Activated naive CD4-positive, alpha-beta T cell treated with anti-CD3 and anti-CD28 coated beads, Interleukin-2, amount 50 U/mL, for 24 hours (primary cell): ENCODE results near the gene UBE2O.
"Not testable (repeated sequence)": the region's sequence is repeated elsewhere in the genome, so short reads cannot be mapped to it uniquely, and the experiment has no call there.

ENCODE experiments used
- H3K27ac Mint-ChIP-seq: one replicate; pipeline ENCODE4 v1.8.0; 2021; ENCODE audit warnings: mild to moderate bottlenecking, mixed read lengths
- H3K27me3 Mint-ChIP-seq: one replicate; pipeline ENCODE4 v1.8.0; 2021; ENCODE audit warnings: mixed read lengths
- H3K36me3 Mint-ChIP-seq: one replicate; pipeline ENCODE4 v1.8.0; 2021; ENCODE audit warnings: mixed read lengths
- H3K4me1 Mint-ChIP-seq: one replicate; pipeline ENCODE4 v1.8.0; 2021; ENCODE audit warnings: mixed read lengths
- H3K4me3 Mint-ChIP-seq: one replicate; pipeline ENCODE4 v1.8.0; 2021; ENCODE audit warnings: mild to moderate bottlenecking, mixed read lengths
- H3K9me3 Mint-ChIP-seq: one replicate; pipeline ENCODE4 v1.8.0; 2021; ENCODE audit warnings: mixed read lengths

The UBE2O gene

DNA sequence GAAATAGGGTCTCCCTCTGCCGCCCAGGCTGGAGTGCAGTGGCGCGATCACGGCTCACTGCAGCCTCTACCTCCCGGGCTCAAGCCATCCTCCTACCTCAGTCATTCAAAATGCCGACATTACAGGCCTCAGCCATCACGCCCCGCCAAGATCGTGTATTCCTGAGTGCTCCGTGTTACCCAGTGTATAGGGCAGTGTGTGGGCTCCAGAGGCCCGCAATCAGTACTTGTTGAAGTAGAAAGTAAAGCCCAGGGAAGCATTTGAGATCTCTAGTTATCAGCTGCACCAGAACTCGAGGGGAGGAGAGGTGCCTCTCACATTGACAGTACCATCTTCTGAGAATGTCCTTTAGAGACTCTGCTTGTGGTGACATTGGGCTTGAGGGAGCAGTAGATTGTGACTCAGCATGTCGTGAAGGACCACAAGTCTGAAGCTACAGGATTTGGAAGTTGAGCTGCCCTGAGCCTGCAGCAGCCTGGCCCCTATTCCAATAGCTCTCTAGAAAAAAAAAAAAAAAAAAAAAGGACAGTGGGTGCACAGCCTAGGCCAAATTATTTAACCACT lies 98.1 kb downstream of the UBE2O start:
- H3K4me1 Mint-ChIP-seq = peaks cover 13% of the 10 kb centered on the region
- peak overlapping the region; percentile 79 for H3K27ac Mint-ChIP-seq
- H3K9me3 Mint-ChIP-seq = no peaks in the 10 kb centered on the region
- H3K36me3 Mint-ChIP-seq = no peaks in the 10 kb centered on the region
- H3K4me3 Mint-ChIP-seq = peak overlapping the region; percentile 91
- no peaks in the 10 kb centered on the region for H3K27me3 Mint-ChIP-seq

DNA sequence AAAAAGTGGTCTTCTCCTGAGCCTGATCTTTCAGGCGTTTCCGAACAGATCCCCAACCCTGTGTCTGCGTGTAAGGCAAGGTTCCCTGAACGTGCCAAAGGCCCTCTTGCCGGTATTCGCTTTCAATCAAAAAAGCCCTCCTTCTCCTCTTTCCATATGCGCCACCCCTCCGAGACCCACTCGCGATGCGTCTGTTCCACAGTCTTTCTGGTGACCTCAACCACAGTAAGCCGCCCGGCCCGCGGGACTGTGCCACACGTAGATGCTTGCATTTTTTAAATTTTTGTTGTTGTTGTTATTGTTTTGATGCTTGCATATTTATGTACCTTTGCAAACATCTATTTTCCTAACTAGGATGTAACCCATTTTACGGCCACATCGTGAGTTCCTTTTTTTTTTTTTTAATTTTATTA lies 98.6 kb downstream of the UBE2O start:
- H3K27ac Mint-ChIP-seq = peak overlapping the region; percentile 98
- peak overlapping the region; percentile 91 for H3K4me3 Mint-ChIP-seq
- H3K36me3 Mint-ChIP-seq = no peaks in the 10 kb centered on the region
- no peaks in the 10 kb centered on the region for H3K9me3 Mint-ChIP-seq
- H3K27me3 Mint-ChIP-seq = no peaks in the 10 kb centered on the region
- H3K4me1 Mint-ChIP-seq = peaks cover 13% of the 10 kb centered on the region

DNA sequence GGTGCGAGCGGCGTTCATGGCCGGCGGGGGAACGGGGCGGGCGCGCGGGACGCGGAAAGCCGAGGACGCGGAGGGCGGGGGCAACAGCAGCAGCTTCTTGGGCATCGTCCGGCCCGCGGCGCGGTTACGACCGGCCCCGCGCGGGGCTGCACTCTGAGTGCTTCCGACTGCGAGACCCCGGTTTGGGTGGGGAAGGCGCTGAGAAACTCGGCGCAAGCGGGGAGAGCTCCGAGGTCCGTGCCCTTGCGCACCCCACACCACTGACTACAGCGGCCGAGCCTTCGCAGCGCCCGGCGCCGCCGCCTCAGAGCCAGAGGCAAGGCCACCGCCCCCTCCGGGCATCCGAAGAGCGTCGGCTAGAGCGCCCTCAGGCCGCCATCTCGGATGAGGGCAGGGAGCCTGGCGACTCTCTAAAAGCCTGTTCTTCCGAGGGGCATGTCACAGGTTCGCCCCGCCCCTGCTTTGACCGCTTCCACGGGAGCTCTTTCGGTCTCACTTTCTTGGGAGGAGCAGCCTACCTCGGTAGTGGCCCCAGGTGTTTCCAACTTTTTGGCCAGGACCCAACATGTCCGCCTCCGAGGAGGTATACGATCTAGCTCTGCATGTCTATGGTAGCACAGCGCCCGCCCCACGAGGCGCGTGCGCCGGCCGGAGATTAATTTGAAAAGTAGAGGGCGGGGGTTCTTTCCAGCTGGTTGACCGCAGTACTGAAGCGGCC lies 99.2 kb downstream of the UBE2O start, which contains the start of gene PRPSAP1:
Gene PRPSAP1, minus strand, starts transcription at position 318 of the 718 bp plus-strand sequence. Its CDS starts 213 bp downstream, at position 105.
- Mint-ChIP-seq H3K4me1 (peaks cover 13% of the 10 kb centered on the region), H3K4me3 (peak within 1 kb of the TSS; percentile 91), H3K27me3 (no peaks in the 10 kb centered on the region), H3K36me3 (no peaks in the 10 kb centered on the region), H3K9me3 (no peaks in the 10 kb centered on the region), H3K27ac (peak within 1 kb of the TSS; percentile 98)

DNA sequence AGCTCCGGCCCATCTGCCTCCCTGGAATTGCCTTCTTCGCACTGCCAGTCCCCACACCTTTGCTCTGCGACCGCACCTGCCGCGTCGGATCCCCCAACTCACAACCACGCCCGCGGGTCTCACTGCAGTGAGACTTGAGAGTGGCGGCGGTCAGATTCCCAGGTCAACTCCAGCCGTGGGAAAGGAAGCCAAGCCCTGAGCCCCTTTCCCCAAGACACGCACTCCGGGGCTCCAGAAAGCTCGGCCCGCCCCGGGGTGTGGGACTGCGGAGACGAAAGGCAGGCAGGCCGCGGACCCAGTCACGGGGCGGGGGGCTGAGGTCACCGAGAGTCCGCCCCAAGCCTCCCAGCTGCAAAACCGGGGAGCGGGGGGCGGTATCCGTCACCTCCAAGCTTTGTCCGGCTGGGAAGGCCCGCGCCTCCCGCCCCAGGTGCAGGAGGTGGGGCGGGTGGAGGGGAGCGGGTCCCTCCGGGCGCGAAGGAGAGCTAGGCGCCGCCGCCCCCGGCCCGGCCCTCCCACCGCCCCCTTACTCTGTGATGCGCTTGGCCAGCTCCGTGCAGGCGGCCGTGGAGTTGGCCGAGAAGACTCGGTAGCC lies 99.9 kb downstream of the UBE2O start:
- H3K36me3 Mint-ChIP-seq = no peaks in the 10 kb centered on the region
- H3K9me3 Mint-ChIP-seq = no peaks in the 10 kb centered on the region
- H3K4me1 Mint-ChIP-seq = peaks cover 13% of the 10 kb centered on the region
- no peaks in the 10 kb centered on the region for H3K27me3 Mint-ChIP-seq
- H3K4me3 Mint-ChIP-seq = peak overlapping the region; percentile 91
- peak overlapping the region; percentile 90 for H3K27ac Mint-ChIP-seq

DNA sequence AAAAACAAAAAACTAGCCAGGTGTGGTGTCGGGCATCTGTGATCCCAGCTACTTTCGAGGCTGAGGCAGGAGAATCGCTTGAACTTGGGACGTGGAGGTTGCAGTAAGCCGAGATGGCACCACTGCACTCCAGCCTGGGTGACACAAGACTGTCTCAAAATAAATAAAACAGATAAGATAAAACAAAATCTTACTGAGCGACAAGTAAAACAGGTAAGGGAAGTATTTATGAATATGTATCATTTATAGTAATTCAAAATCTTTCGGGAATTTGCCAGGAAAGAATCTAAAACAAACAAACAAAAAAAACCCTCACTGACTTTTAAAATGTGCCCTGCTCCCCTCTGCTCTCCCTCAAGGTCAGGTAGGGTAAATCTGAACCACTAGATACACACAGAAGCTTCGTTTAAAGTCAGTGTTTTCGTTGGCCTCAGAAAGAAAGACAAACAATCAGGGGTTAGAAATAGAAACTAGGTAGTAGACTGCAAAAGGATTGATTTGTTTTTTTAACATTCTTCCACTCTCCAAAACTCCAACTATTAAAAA lies 101.4 kb downstream of the UBE2O start:
- no peaks in the 10 kb centered on the region for H3K9me3 Mint-ChIP-seq
- H3K27ac Mint-ChIP-seq = no peak overlapping the region
- peak overlapping the region; percentile 70 for H3K4me3 Mint-ChIP-seq

DNA sequence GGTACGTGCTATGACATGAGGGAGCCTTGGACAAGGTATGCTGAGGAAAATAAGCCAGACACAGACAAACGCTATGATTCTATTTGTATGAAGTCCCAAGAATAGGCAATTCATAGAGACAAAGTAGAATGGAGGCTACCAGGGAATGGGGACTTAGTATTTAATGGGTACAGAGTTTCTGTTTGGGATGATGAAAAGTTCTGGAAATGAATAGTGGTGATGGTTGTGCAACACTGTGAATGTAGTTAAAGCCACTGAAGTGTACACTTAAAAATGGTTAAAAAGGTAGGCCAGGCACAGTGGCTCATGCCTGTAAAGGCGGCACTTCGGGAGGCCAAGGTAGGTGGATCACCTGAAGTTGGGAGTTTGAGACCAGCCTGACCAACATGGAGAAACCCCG lies 102.5 kb downstream of the UBE2O start:
- H3K4me3 Mint-ChIP-seq = no peak overlapping the region

More for the DNA sequence above, 101.4 kb downstream of the UBE2O start:
- H3K36me3 Mint-ChIP-seq = peaks cover 7% of the 10 kb centered on the region
- no peaks in the 10 kb centered on the region for H3K27me3 Mint-ChIP-seq
- peaks cover 17% of the 10 kb centered on the region for H3K4me1 Mint-ChIP-seq

DNA sequence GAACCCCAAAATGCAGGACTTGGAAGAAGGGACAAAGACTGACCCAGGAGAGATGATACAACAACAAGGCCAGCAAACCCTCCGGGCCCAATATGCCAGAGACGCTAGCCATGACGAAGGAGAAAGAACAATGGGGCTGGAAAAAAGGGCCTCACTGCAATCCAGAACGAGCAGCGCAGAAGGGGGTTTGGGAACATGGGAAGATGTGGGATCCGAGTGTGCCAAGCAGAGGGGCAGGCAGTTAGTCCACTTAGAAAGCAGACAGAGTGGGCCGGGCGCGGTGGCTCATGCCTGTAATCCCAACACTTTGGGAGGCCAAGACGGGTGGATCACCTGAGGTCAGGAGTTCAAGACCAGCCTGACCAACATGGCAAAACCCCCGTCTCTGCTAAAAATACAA lies 106.0 kb downstream of the UBE2O start:
- not testable (repeated sequence) for H3K27me3 Mint-ChIP-seq, H3K4me1 Mint-ChIP-seq, H3K4me3 Mint-ChIP-seq, H3K9me3 Mint-ChIP-seq, H3K27ac Mint-ChIP-seq
- H3K36me3 Mint-ChIP-seq = peaks cover 15% of the 10 kb centered on the region

More for the DNA sequence above, 102.5 kb downstream of the UBE2O start:
- H3K27ac Mint-ChIP-seq = no peak overlapping the region
- H3K4me1 Mint-ChIP-seq = peaks cover 17% of the 10 kb centered on the region
- H3K27me3 Mint-ChIP-seq = no peaks in the 10 kb centered on the region
- H3K36me3 Mint-ChIP-seq = peaks cover 12% of the 10 kb centered on the region
- no peaks in the 10 kb centered on the region for H3K9me3 Mint-ChIP-seq

DNA sequence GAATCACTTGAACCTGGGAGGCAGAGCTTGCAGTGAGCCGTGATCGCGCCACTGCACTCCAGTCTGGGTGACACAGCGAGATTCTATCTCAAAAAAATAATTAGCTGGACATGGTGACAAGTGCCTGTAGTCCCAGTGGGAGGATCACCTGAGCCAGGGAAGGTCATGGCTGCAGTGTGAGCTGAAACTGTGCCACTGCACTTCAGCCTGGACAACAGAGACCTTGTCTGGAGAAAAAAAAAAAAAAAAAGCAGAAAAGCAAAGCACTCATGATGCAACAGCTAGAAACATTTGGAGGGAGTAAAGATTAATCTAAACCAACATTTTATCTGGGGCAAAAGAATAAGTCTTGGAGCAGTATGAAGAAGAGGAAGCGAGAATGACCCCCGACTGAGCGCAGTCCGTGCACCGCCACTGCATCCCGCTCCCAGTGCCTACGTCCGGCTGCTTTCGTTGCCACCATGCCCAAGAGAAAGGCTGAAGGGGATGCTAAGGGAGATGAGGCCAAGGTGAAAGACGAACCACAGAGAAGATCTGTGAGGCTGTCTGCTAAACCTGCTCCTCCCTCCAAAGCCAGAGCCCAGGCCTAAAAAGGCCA lies 107.5 kb downstream of the UBE2O start:
- no peak overlapping the region for H3K27ac Mint-ChIP-seq
- peaks cover 16% of the 10 kb centered on the region for H3K36me3 Mint-ChIP-seq
- no peak overlapping the region for H3K4me3 Mint-ChIP-seq
- peaks cover 3% of the 10 kb centered on the region for H3K4me1 Mint-ChIP-seq
- no peaks in the 10 kb centered on the region for H3K27me3 Mint-ChIP-seq
- no peaks in the 10 kb centered on the region for H3K9me3 Mint-ChIP-seq

DNA sequence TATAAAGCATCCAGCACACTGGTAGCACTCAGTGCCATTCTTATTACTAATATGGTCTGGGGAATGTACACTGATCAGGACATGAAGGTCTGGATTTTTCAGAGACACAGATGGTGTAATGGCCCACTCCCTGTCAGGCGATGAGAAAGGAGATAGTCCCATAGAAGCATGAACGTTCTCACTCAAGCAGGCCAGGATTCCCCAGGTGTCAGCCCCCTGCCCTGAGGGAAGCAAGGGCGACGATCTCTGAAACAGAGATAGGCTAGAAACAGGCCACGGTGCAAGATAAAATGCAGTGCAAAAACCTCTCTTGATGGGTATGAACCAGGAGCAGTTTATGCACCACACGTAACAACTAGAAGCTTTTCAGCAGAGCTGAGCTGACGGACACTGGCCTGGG lies 109.8 kb downstream of the UBE2O start:
- H3K4me1 Mint-ChIP-seq = peaks cover 3% of the 10 kb centered on the region
- H3K9me3 Mint-ChIP-seq = no peaks in the 10 kb centered on the region
- no peak overlapping the region for H3K4me3 Mint-ChIP-seq
- H3K36me3 Mint-ChIP-seq = peaks cover 19% of the 10 kb centered on the region
- H3K27ac Mint-ChIP-seq = no peak overlapping the region
- no peaks in the 10 kb centered on the region for H3K27me3 Mint-ChIP-seq

DNA sequence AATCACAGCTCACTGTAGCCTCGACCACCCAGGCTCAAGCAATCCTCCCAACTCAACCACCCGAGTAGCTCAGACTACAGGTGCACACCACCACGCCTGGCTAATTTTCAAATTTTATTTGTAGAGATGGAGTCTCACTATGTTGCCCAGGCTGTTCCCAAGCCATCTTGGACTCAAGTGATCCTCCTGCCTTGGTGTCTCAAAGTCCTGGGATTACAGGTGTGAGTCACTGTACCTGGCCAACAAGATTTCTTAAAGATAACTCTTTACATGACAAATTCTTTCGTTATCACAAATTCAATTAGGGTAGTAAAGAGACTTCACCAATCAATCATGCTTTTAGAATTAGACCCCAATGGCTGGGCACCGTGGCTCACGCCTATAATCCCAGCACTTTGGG lies 111.7 kb downstream of the UBE2O start:
- Mint-ChIP-seq H3K4me1 (peaks cover 4% of the 10 kb centered on the region), H3K9me3 (no peaks in the 10 kb centered on the region), H3K27ac (no peak overlapping the region), H3K27me3 (no peaks in the 10 kb centered on the region), H3K4me3 (no peak overlapping the region), H3K36me3 (peaks cover 12% of the 10 kb centered on the region)
